ENCODE results near the gene KCP.

KCP gene

DNA sequence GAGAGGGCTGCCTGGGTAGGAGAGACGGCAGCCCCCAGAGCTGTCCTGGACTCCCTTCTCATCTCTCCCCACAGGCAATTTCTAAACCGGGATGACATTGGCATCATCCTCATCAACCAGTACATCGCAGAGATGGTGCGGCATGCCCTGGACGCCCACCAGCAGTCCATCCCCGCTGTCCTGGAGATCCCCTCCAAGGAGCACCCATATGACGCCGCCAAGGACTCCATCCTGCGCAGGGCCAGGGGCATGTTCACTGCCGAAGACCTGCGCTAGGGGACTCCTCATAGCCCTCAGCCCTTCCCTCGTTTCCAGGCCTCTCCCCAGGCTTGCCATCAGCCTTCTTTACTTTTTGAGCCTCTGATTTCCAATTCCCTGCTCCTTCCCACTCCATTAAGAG is 45.2 kb downstream of the KCP start:
- no peak overlapping the region for H3K9ac ChIP-seq (ENCODE audit: low read length in 5 of 5)
- H3K36me3 ChIP-seq (ENCODE audit: control insufficient read depth in 5 of 5, insufficient read depth in 5 of 5, low read length in 5 of 5), result peaks cover 0 to 20% (median 16%) of the 10 kb centered on the region in 5 donors
- no peak overlapping the region for H3K27ac ChIP-seq (ENCODE audit: low read depth, low read length)

DNA sequence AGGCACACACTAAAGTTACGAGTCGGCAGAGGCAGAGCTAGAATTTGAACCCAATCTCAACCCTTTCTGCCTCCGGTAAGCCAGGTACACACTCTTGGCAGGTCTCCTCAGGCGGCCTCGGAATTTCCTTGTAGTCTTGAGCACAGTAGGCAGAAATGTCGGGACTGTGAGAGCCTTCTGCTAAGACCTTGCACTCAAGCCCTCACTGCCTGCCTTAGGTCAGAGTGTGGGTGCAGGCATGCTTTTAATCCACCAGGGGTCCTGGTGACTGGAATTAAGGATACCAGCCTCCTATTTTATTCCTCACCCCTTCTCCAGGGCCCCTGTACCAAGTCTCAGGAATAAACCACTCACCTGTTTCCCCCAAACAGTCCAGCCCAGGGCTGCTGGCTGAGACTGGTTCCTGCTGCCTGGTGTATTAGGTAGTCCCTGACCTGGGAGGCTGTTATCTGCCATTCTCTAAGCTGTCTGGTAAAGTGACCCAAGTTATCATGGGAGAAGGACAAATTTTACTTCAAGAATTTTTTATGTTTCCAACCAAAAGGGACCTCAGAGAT is 47.0 kb downstream of the KCP start:
- peaks cover 13 to 51% (median 44%) of the 10 kb centered on the region in 5 donors for H3K4me1 ChIP-seq (ENCODE audit: control insufficient read depth in 5 of 5, insufficient read depth in 5 of 5, low read length in 5 of 5)
- peak overlapping the region; percentile 89 to 98 (median 97) for H3K4me3 ChIP-seq (ENCODE audit: low read depth in 1 of 5, low read length in 5 of 5)
- peaks cover 0 to 20% (median 16%) of the 10 kb centered on the region in 5 donors for H3K36me3 ChIP-seq (ENCODE audit: control insufficient read depth in 5 of 5, insufficient read depth in 5 of 5, low read length in 5 of 5)
- H3K9ac ChIP-seq (ENCODE audit: low read length in 5 of 5), result peak overlapping the region; percentile 69 to 95 (median 92)
- no peaks in the 10 kb centered on the region for H3K27me3 ChIP-seq (ENCODE audit: control insufficient read depth in 5 of 5, insufficient read depth in 4 of 5, low read length in 5 of 5)
- H3K27ac ChIP-seq (ENCODE audit: low read depth, low read length), result peak overlapping the region; percentile 78
- no peaks in the 10 kb centered on the region for H3K9me3 ChIP-seq (ENCODE audit: control insufficient read depth in 5 of 5, low read length in 5 of 5)

More for the DNA sequence above, 45.2 kb downstream of the KCP start:
- peaks cover 0 to 3% (median 0%) of the 10 kb centered on the region in 5 donors for H3K27me3 ChIP-seq (ENCODE audit: control insufficient read depth in 5 of 5, insufficient read depth in 4 of 5, low read length in 5 of 5)
- H3K4me3 ChIP-seq (ENCODE audit: low read depth in 1 of 5, low read length in 5 of 5), result no peak overlapping the region
- H3K9me3 ChIP-seq (ENCODE audit: control insufficient read depth in 5 of 5, low read length in 5 of 5), result no peaks in the 10 kb centered on the region
- peaks cover 4 to 51% (median 41%) of the 10 kb centered on the region in 5 donors for H3K4me1 ChIP-seq (ENCODE audit: control insufficient read depth in 5 of 5, insufficient read depth in 5 of 5, low read length in 5 of 5)

DNA sequence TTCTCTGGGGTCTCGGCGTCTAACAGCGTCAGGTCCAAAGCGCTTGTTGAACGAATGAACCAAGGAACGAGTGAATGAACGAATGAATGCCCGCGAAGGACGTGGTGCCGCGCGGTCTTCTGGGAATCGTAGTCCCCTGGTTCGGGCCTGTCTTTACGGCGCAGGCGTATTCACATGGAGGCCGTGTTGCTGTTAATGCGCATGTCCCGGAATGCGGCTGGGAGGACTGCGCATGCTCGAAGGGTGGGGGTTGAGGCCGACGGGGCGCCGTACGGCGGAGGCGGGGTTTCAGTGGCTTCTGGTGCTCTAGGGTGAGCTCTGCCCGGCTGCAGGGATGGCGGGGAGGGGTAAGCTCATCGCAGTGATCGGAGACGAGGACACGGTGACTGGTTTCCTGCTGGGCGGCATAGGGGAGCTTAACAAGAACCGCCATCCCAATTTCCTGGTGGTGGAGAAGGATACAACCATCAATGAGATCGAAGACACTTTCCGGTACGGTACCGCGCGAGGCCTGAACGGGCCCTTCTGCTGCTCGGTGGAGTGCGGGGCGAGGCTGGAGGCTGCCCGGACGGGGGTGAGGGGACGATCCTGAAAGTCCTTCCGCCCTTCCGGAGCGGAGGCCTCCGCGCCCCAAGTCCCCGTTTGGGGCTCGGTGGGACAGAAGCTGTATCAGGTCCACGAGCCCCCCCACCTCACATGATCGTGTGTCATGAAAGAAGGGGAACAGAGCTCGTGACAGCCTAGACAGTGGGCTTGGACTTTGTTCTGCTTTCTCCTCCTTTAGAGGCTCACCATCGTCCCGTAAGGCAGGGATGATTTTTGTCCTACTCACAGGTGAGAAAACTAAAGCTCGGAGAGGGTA is 47.7 kb downstream of the KCP start, which contains the start of gene ATP6V1F:
TSS of gene ATP6V1F (plus strand) at position 286 of the 862 bp plus-strand sequence. CDS start at position 335, 49 bp downstream.
- Histone ChIP-seq H3K4me1 (ENCODE audit: control insufficient read depth in 5 of 5, insufficient read depth in 5 of 5, low read length in 5 of 5) (peaks cover 13 to 51% (median 44%) of the 10 kb centered on the region in 5 donors), H3K9ac (ENCODE audit: low read length in 5 of 5) (peak within 1 kb of the TSS; percentile 69 to 95 (median 92)), H3K36me3 (ENCODE audit: control insufficient read depth in 5 of 5, insufficient read depth in 5 of 5, low read length in 5 of 5) (peaks cover 0 to 20% (median 16%) of the 10 kb centered on the region in 5 donors), H3K4me3 (ENCODE audit: low read depth in 1 of 5, low read length in 5 of 5) (peak within 1 kb of the TSS; percentile 89 to 98 (median 97)), H3K27me3 (ENCODE audit: control insufficient read depth in 5 of 5, insufficient read depth in 4 of 5, low read length in 5 of 5) (no peaks in the 10 kb centered on the region), H3K9me3 (ENCODE audit: control insufficient read depth in 5 of 5, low read length in 5 of 5) (no peaks in the 10 kb centered on the region), H3K27ac (ENCODE audit: low read depth, low read length) (peak within 1 kb of the TSS; percentile 78)

- Histone ChIP-seq H3K4me3 (ENCODE audit: low read depth in 1 of 5, low read length in 5 of 5) (peak overlapping the region; percentile 59 to 98 (median 96)), H3K27ac (ENCODE audit: low read depth, low read length) (no peak overlapping the region), H3K9ac (ENCODE audit: low read length in 5 of 5) (peak overlapping the region in 4 of 5 donors; percentile 24 to 95 (median 50)), H3K36me3 (ENCODE audit: control insufficient read depth in 5 of 5, insufficient read depth in 5 of 5, low read length in 5 of 5) (peaks cover 0 to 20% (median 16%) of the 10 kb centered on the region in 5 donors), H3K4me1 (ENCODE audit: control insufficient read depth in 5 of 5, insufficient read depth in 5 of 5, low read length in 5 of 5) (peaks cover 13 to 51% (median 44%) of the 10 kb centered on the region in 5 donors), H3K9me3 (ENCODE audit: control insufficient read depth in 5 of 5, low read length in 5 of 5) (no peaks in the 10 kb centered on the region), H3K27me3 (ENCODE audit: control insufficient read depth in 5 of 5, insufficient read depth in 4 of 5, low read length in 5 of 5) (no peaks in the 10 kb centered on the region)
These were observed 48.4 kb downstream of the KCP start for GRCh38 chr7:128861957-128862570.

DNA sequence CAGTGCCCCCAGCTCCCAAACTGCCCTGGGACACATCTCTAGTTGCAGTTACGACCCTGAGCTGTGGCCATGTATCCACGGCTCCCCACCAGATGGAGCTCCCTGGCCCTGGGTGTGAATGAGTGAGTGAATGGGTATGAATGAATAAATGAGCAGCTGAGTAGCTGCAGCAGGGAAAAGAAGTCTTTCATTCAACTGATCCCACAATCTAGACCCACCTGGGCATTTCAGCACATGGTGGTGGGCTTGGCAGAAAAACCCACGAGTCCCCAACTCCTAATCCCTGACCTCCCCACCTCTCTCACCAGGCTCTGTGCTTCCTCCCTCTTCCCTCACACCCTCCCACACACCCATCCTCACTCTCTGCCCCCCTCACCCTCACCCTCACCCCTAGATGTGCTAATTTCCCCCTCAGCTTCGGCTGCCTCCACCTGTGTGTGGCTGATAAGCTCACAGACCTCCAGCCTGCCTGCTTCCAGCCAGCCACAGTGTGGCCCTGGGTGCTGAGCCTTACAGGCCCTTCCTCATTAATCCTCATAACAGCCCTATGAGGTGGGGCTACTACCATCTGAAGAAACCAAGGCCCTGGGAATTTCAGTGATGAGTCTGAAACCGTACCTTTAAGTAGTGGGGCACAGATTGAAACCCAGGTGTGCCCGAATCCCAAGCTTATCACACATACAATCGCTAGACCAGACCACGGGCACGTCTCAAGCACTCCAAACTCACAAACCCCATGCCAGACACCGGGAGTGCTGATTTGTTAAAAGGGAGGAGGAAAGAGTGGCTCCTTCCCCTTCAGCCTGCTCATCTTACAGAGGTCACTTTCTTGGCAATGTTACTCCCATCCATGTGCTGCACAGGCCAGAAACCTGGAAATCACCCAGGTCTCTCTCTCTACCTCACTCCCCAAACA is 50.1 kb downstream of the KCP start:
- H3K27ac ChIP-seq (ENCODE audit: low read depth, low read length), result peak overlapping the region; percentile 67
- no peaks in the 10 kb centered on the region for H3K27me3 ChIP-seq (ENCODE audit: control insufficient read depth in 5 of 5, insufficient read depth in 4 of 5, low read length in 5 of 5)
- peaks cover 13 to 51% (median 44%) of the 10 kb centered on the region in 5 donors for H3K4me1 ChIP-seq (ENCODE audit: control insufficient read depth in 5 of 5, insufficient read depth in 5 of 5, low read length in 5 of 5)
- no peaks in the 10 kb centered on the region for H3K9me3 ChIP-seq (ENCODE audit: control insufficient read depth in 5 of 5, low read length in 5 of 5)
- H3K9ac ChIP-seq (ENCODE audit: low read length in 5 of 5), result peak overlapping the region in 2 of 5 donors; percentile 40 to 41
- peaks cover 0 to 9% (median 7%) of the 10 kb centered on the region in 5 donors for H3K36me3 ChIP-seq (ENCODE audit: control insufficient read depth in 5 of 5, insufficient read depth in 5 of 5, low read length in 5 of 5)
- no peak overlapping the region for H3K4me3 ChIP-seq (ENCODE audit: low read depth in 1 of 5, low read length in 5 of 5)

GRCh38 chr7:128859232-128860157 is 51.0 kb downstream of the KCP start:
- H3K4me3 ChIP-seq (ENCODE audit: low read depth in 1 of 5, low read length in 5 of 5), result no peak overlapping the region
- peak overlapping the region; percentile 67 for H3K27ac ChIP-seq (ENCODE audit: low read depth, low read length)
- H3K27me3 ChIP-seq (ENCODE audit: control insufficient read depth in 5 of 5, insufficient read depth in 4 of 5, low read length in 5 of 5), result no peaks in the 10 kb centered on the region
- no peaks in the 10 kb centered on the region for H3K9me3 ChIP-seq (ENCODE audit: control insufficient read depth in 5 of 5, low read length in 5 of 5)
- peaks cover 13 to 51% (median 44%) of the 10 kb centered on the region in 5 donors for H3K4me1 ChIP-seq (ENCODE audit: control insufficient read depth in 5 of 5, insufficient read depth in 5 of 5, low read length in 5 of 5)
- H3K36me3 ChIP-seq (ENCODE audit: control insufficient read depth in 5 of 5, insufficient read depth in 5 of 5, low read length in 5 of 5), result peaks cover 0 to 9% (median 4%) of the 10 kb centered on the region in 5 donors
- H3K9ac ChIP-seq (ENCODE audit: low read length in 5 of 5), result peak overlapping the region in 3 of 5 donors; percentile 23 to 51 (median 43)

- Histone ChIP-seq H3K4me3 (ENCODE audit: low read depth in 1 of 5, low read length in 5 of 5) (no peak overlapping the region), H3K27me3 (ENCODE audit: control insufficient read depth in 5 of 5, insufficient read depth in 4 of 5, low read length in 5 of 5) (no peaks in the 10 kb centered on the region), H3K9ac (ENCODE audit: low read length in 5 of 5) (peak overlapping the region in 4 of 5 donors; percentile 11 to 51 (median 33)), H3K27ac (ENCODE audit: low read depth, low read length) (peak overlapping the region; percentile 67), H3K4me1 (ENCODE audit: control insufficient read depth in 5 of 5, insufficient read depth in 5 of 5, low read length in 5 of 5) (peaks cover 13 to 44% (median 40%) of the 10 kb centered on the region in 5 donors), H3K36me3 (ENCODE audit: control insufficient read depth in 5 of 5, insufficient read depth in 5 of 5, low read length in 5 of 5) (peaks cover 0 to 17% (median 9%) of the 10 kb centered on the region in 5 donors), H3K9me3 (ENCODE audit: control insufficient read depth in 5 of 5, low read length in 5 of 5) (no peaks in the 10 kb centered on the region)
These were observed 51.9 kb downstream of the KCP start for GRCh38 chr7:128858380-128859231.

Data from subcutaneous abdominal adipose tissue (tissue), 5 donors.